Measurements from ENCODE around the gene TAX1BP1.
"Not testable (repeated sequence)": the region's sequence is repeated elsewhere in the genome, so short reads cannot be mapped to it uniquely, and the experiment has no call there.

Gene TAX1BP1

GRCh38 chr7:27846388-27846787, 106.4 kb downstream of the TAX1BP1 start:
- no peak for DNase-seq

- DNase-seq, result no peak
These were observed 110.6 kb downstream of the TAX1BP1 start for GRCh38 chr7:27850531-27850930.

- not testable (repeated sequence) for DNase-seq
These were observed 116.9 kb downstream of the TAX1BP1 start for GRCh38 chr7:27856703-27857485.

GRCh38 chr7:27860800-27861199, 120.8 kb downstream of the TAX1BP1 start:
- DNase-seq, result no peak

- no peak for DNase-seq
These were observed 121.8 kb downstream of the TAX1BP1 start for GRCh38 chr7:27861747-27862146.

- DNase-seq, result no peak
These were observed 123.9 kb downstream of the TAX1BP1 start for GRCh38 chr7:27863880-27864279.

GRCh38 chr7:27866256-27866655, 126.3 kb downstream of the TAX1BP1 start:
- DNase-seq, result peak in 1 of 5 experiments; percentile 72

- no peak for DNase-seq
These were observed 127.1 kb downstream of the TAX1BP1 start for GRCh38 chr7:27866828-27867672.

GRCh38 chr7:27868131-27868550, 128.2 kb downstream of the TAX1BP1 start:
- no peak for DNase-seq

GRCh38 chr7:27869056-27869455, 129.1 kb downstream of the TAX1BP1 start:
- DNase-seq, result no peak

- no peak for DNase-seq
These were observed 130.6 kb downstream of the TAX1BP1 start for GRCh38 chr7:27870595-27870994.

- DNase-seq, result no peak
These were observed 131.1 kb downstream of the TAX1BP1 start for GRCh38 chr7:27871086-27871485.

- no peak for DNase-seq
These were observed 131.9 kb downstream of the TAX1BP1 start for GRCh38 chr7:27871866-27872265.

GRCh38 chr7:27872356-27873275, 132.7 kb downstream of the TAX1BP1 start:
- no peak for DNase-seq

- DNase-seq, result no peak
These were observed 134.3 kb downstream of the TAX1BP1 start for GRCh38 chr7:27873981-27874957.

- DNase-seq, result no peak
These were observed 135.1 kb downstream of the TAX1BP1 start for GRCh38 chr7:27875061-27875460.

- DNase-seq, result no peak
These were observed 135.9 kb downstream of the TAX1BP1 start for GRCh38 chr7:27875832-27876231.

GRCh38 chr7:27876756-27877155, 136.8 kb downstream of the TAX1BP1 start:
- no peak for DNase-seq

Data from T-helper 2 cell (primary cell).